Hepatocyte (in vitro differentiated cells): Measurements from ENCODE around the gene S100A7. TPM values are rescaled to one million over a fixed set of nuclear protein-coding genes. Genes with fewer than 3 reads are reported as not detected.

Experiments used
- DNase-seq: peaks from one replicate; pipeline ENCODE4 v3.0.0-alpha.2; 2016; ENCODE audit warnings: low spot score
- H2AFZ ChIP-seq: fragments of 200-600 bp; sonication (generic); 2 replicates; pipeline ENCODE4 v1.6.0; 2016; ENCODE audit warnings: antibody characterized with exemption, mild to moderate bottlenecking
- H3K27ac ChIP-seq: fragments of 200-600 bp; sonication (generic); 2 replicates; pipeline ENCODE4 v1.5.1; 2016; ENCODE audit warnings: mild to moderate bottlenecking
- H3K27me3 ChIP-seq: fragments of 200-600 bp; sonication (generic); 2 replicates; pipeline ENCODE4 v1.6.1; 2016
- H3K36me3 ChIP-seq: fragments of 200-600 bp; sonication (generic); replicated peaks from 2 replicates; pipeline ENCODE4 v1.5.1; 2016; ENCODE audit warnings: low read depth; ENCODE audit not compliant: insufficient read depth
- H3K4me1 ChIP-seq: fragments of 200-600 bp; sonication (generic); 2 replicates; pipeline ENCODE4 v1.5.1; 2016; ENCODE audit warnings: mild to moderate bottlenecking, moderate library complexity; ENCODE audit not compliant: insufficient read depth
- H3K4me2 ChIP-seq: fragments of 200-600 bp; sonication (generic); 2 replicates; pipeline ENCODE4 v1.6.0; 2016
- H3K4me3 ChIP-seq: fragments of 200-600 bp; sonication (generic); 2 replicates; pipeline ENCODE4 v1.5.1; 2016; ENCODE audit warnings: mild to moderate bottlenecking
- H3K79me2 ChIP-seq: fragments of 200-600 bp; sonication (generic); 2 replicates; pipeline ENCODE4 v1.6.0; 2017; ENCODE audit warnings: mild to moderate bottlenecking
- H3K9me2 ChIP-seq: fragments of 200-600 bp; sonication (generic); replicated peaks from 2 replicates; pipeline ENCODE4 v1.6.0; 2017; ENCODE audit warnings: mild to moderate bottlenecking; ENCODE audit not compliant: insufficient read depth
- H3K9me3 ChIP-seq: fragments of 200-600 bp; sonication (generic); 2 replicates; pipeline ENCODE4 v1.5.1; 2016; ENCODE audit warnings: low read depth, mild to moderate bottlenecking
- H4K20me1 ChIP-seq: fragments of 200-600 bp; sonication (generic); 2 replicates; pipeline ENCODE4 v1.6.0; 2016; ENCODE audit warnings: mild to moderate bottlenecking; ENCODE audit not compliant: insufficient read depth, poor library complexity, severe bottlenecking
- CTCF ChIP-seq: fragments of 200-600 bp; sonication (generic); IDR thresholded peaks from 2 replicates; pipeline ENCODE4 v1.5.1; 2016; ENCODE audit warnings: antibody characterized with exemption, mild to moderate bottlenecking; ENCODE audit not compliant: poor library complexity
- EZH2 ChIP-seq: fragments of 200-600 bp; sonication (generic); IDR thresholded peaks from 2 replicates; pipeline ENCODE4 v1.6.1; 2016; ENCODE audit warnings: antibody characterized with exemption, mild to moderate bottlenecking, borderline replicate concordance
- EZH2phosphoT487 ChIP-seq: fragments of 200-600 bp; sonication (generic); IDR thresholded peaks from one replicate; pipeline ENCODE4 v1.6.1; 2018; ENCODE audit warnings: antibody characterized with exemption, mild to moderate bottlenecking, low read depth, moderate library complexity; ENCODE audit not compliant: unreplicated experiment, severe bottlenecking
- WGBS: methylation state at CpG from one replicate; pipeline ENCODE4 v1.1.6; 2016; ENCODE audit warnings: low lambda C conversion rate; ENCODE audit errors: missing lambda C conversion rate; 5-methylcytosine and 5-hydroxymethylcytosine counted together
- polyA plus RNA-seq: library from polyadenylated mRNA; unstranded; fragments of >200 nt; fragmentation: Nextera tagmentation; extraction: Ambion mirVana; gene quantifications from 2 replicates; pipeline ENCODE4 v1.2.1, GENCODE V29; 2016
- total RNA-seq: library from RNA; depleted of rRNA; stranded (reverse); fragments of >200 nt; gene quantifications from 2 replicates; pipeline ENCODE4 v1.2.3, GENCODE V29; 2014

Gene S100A7
- total and polyA plus RNA-seq, 2 experiments from 2014 or later: 0.60 to 1.0 TPM

- 98% methylated on average over 2 of the region's 2 CpGs for WGBS
- no peak overlapping the region for H3K27ac ChIP-seq
Measured at GRCh38 chr1:153487707-153488106, 27.3 kb upstream of the S100A7 start.

GRCh38 chr1:153485863-153486262 is 25.4 kb upstream of the S100A7 start:
- Histone ChIP-seq H3K9me3 (no peaks in the 10 kb centered on the region), H3K27me3 (no peaks in the 10 kb centered on the region), H3K4me2 (no peak overlapping the region), H4K20me1 (no peaks in the 10 kb centered on the region), H3K4me3 (no peak overlapping the region), H3K79me2 (no peaks in the 10 kb centered on the region), H3K27ac (no peak overlapping the region), H2AFZ (no peak overlapping the region), H3K36me3 (no peaks in the 10 kb centered on the region), H3K9me2 (no peaks in the 10 kb centered on the region), H3K4me1 (peaks cover 3% of the 10 kb centered on the region)
- no peak for TF ChIP-seq CTCF
- TF ChIP-seq EZH2phosphoT487: no peak
- TF ChIP-seq EZH2: no peak
- WGBS: 69% methylated on average over 2 of the region's 2 CpGs
- DNase-seq: no peak

More at GRCh38 chr1:153487707-153488106, 27.3 kb upstream of the S100A7 start:
- Histone ChIP-seq H4K20me1 (no peaks in the 10 kb centered on the region), H3K9me2 (no peaks in the 10 kb centered on the region), H3K4me3 (no peak overlapping the region), H3K79me2 (no peaks in the 10 kb centered on the region), H2AFZ (no peak overlapping the region), H3K9me3 (no peaks in the 10 kb centered on the region), H3K27me3 (no peaks in the 10 kb centered on the region), H3K4me1 (peaks cover 3% of the 10 kb centered on the region), H3K36me3 (no peaks in the 10 kb centered on the region), H3K4me2 (no peak overlapping the region)
- TF ChIP-seq EZH2phosphoT487: no peak
- no peak for TF ChIP-seq EZH2
- TF ChIP-seq CTCF: no peak
- DNase-seq: no peak

- Histone ChIP-seq H3K9me2 (no peaks in the 10 kb centered on the region), H3K9me3 (no peaks in the 10 kb centered on the region), H3K4me1 (peaks cover 4% of the 10 kb centered on the region), H3K27me3 (peaks cover 2% of the 10 kb centered on the region), H3K79me2 (no peaks in the 10 kb centered on the region), H3K27ac (no peak overlapping the region), H4K20me1 (no peaks in the 10 kb centered on the region), H2AFZ (no peak overlapping the region), H3K36me3 (no peaks in the 10 kb centered on the region), H3K4me2 (no peak overlapping the region), H3K4me3 (no peak overlapping the region)
- 37% methylated on average over 6 of the region's 6 CpGs for WGBS
- TF ChIP-seq EZH2phosphoT487 (no peak), CTCF (no peak), EZH2 (no peak)
- DNase-seq: no peak
Measured at GRCh38 chr1:153483776-153484175, 23.3 kb upstream of the S100A7 start.

GRCh38 chr1:153481124-153481523 is 20.7 kb upstream of the S100A7 start:
- Histone ChIP-seq H3K4me3 (no peak overlapping the region), H3K27ac (no peak overlapping the region), H4K20me1 (no peaks in the 10 kb centered on the region), H3K79me2 (no peaks in the 10 kb centered on the region), H3K9me3 (no peaks in the 10 kb centered on the region), H3K36me3 (no peaks in the 10 kb centered on the region), H3K4me2 (no peak overlapping the region), H3K27me3 (peaks cover 2% of the 10 kb centered on the region), H2AFZ (no peak overlapping the region), H3K4me1 (peaks cover 4% of the 10 kb centered on the region), H3K9me2 (no peaks in the 10 kb centered on the region)
- WGBS: 55% methylated on average over 2 of the region's 2 CpGs
- DNase-seq: no peak
- TF ChIP-seq EZH2phosphoT487 (no peak), EZH2 (no peak), CTCF (no peak)
